Liver (tissue), 9 donors: Measurements from ENCODE around the gene SERPINA3. TPM values are rescaled to one million over a fixed set of nuclear protein-coding genes. Genes with fewer than 3 reads are reported as not detected.
A peak's percentile ranks its signal among the peaks of the same experiment; 100 is the strongest.

Experiments used
- DNase-seq: peaks from one replicate; pipeline ENCODE4 v3.0.0-alpha.2; 2017; ENCODE audit warnings: low spot score
- H3K27ac ChIP-seq, 2 donors: one replicate each; pipeline ENCODE4 v1.7.0; 2013; ENCODE audit warnings: inconsistent platforms in 2 of 2, low read length in 2 of 2, control low read depth in 1 of 2, low read depth in 1 of 2, mild to moderate bottlenecking in 1 of 2
- H3K27me3 ChIP-seq, 4 donors: one replicate each; pipeline versions ENCODE4 v1.6.1 to v1.7.0; 2013; ENCODE audit warnings: low read length in 3 of 4, inconsistent platforms in 1 of 4, mild to moderate bottlenecking in 1 of 4, moderate library complexity in 1 of 4; ENCODE audit not compliant: control insufficient read depth in 4 of 4, insufficient read depth in 4 of 4
- H3K36me3 ChIP-seq, 4 donors: one replicate each; pipeline versions ENCODE4 v1.6.1 to v1.7.0; 2013; ENCODE audit warnings: low read length in 3 of 4, mild to moderate bottlenecking in 3 of 4, low read depth in 1 of 4, moderate library complexity in 1 of 4; ENCODE audit not compliant: control insufficient read depth in 4 of 4, insufficient read depth in 3 of 4
- H3K4me1 ChIP-seq, 4 donors: one replicate each; pipeline versions ENCODE4 v1.6.1 to v1.7.0; 2013; ENCODE audit warnings: low read length in 3 of 4, mild to moderate bottlenecking in 3 of 4, moderate library complexity in 1 of 4; ENCODE audit not compliant: control insufficient read depth in 4 of 4, insufficient read depth in 4 of 4
- H3K4me3 ChIP-seq, 3 donors: one replicate each; pipeline versions ENCODE4 v1.6.1 to v1.7.0; 2013; ENCODE audit warnings: low read length in 3 of 3, control low read depth in 1 of 3, low read depth in 1 of 3, mild to moderate bottlenecking in 1 of 3
- H3K9ac ChIP-seq, 2 donors: one replicate each; pipeline ENCODE4 v1.7.0; 2013; ENCODE audit warnings: low read length in 2 of 2, mild to moderate bottlenecking in 2 of 2, moderate library complexity in 2 of 2, control low read depth in 1 of 2, low read depth in 1 of 2
- H3K9me3 ChIP-seq, 4 donors: one replicate each; pipeline versions ENCODE4 v1.6.1 to v1.7.0; 2013; ENCODE audit warnings: low read length in 3 of 4; ENCODE audit not compliant: control insufficient read depth in 4 of 4
- CTCF ChIP-seq: fragments of 150-350 bp; IDR thresholded peaks from 2 replicates; pipeline ENCODE4 v1.5.1; 2017; ENCODE audit warnings: improper control_type of control experiment, low read depth, low read length; ENCODE audit not compliant: missing input control
- EGR1 ChIP-seq, 2 donors: IDR thresholded peaks; 2 replicates each; pipeline ENCODE4 v1.6.1; 2016 to 2018; ENCODE audit warnings: antibody characterized with exemption in 2 of 2, low read depth in 2 of 2
- FOXA1 ChIP-seq: IDR thresholded peaks from 2 replicates; pipeline ENCODE4 v1.6.1; 2016; ENCODE audit warnings: antibody characterized with exemption
- FOXA2 ChIP-seq: IDR thresholded peaks from 2 replicates; pipeline ENCODE4 v1.6.1; 2016; ENCODE audit warnings: antibody characterized with exemption
- GABPA ChIP-seq, 2 donors: IDR thresholded peaks in 1 of 2; conservative IDR thresholded peaks in 1 of 2; 2 replicates each; pipeline ENCODE4 v1.6.1; 2016; ENCODE audit warnings: antibody characterized with exemption in 2 of 2, mild to moderate bottlenecking in 1 of 2, moderate library complexity in 1 of 2
- HNF4A ChIP-seq, 2 donors: conservative IDR thresholded peaks; 2 replicates each; pipeline ENCODE4 v1.6.1; 2016; ENCODE audit warnings: antibody characterized with exemption in 2 of 2, mild to moderate bottlenecking in 2 of 2
- HNF4G ChIP-seq: IDR thresholded peaks from 2 replicates; pipeline ENCODE4 v1.6.1; 2016; ENCODE audit warnings: antibody characterized with exemption
- JUND ChIP-seq, 2 donors: IDR thresholded peaks; 2 replicates each; pipeline ENCODE4 v1.6.1; 2016; ENCODE audit warnings: antibody characterized with exemption in 2 of 2
- MAX ChIP-seq: IDR thresholded peaks from 2 replicates; pipeline ENCODE4 v1.6.1; 2016; ENCODE audit warnings: antibody characterized with exemption
- NR2F2 ChIP-seq: IDR thresholded peaks from 2 replicates; pipeline ENCODE4 v1.6.1; 2016; ENCODE audit warnings: antibody characterized with exemption
- RAD21 ChIP-seq, 2 donors: IDR thresholded peaks; 2 replicates each; pipeline ENCODE4 v1.6.1; 2016; ENCODE audit warnings: antibody characterized with exemption in 2 of 2, mild to moderate bottlenecking in 2 of 2
- REST ChIP-seq: IDR thresholded peaks from 2 replicates; pipeline ENCODE4 v1.6.1; 2016; ENCODE audit warnings: antibody characterized with exemption, mild to moderate bottlenecking
- RXRA ChIP-seq, 2 donors: IDR thresholded peaks; 2 replicates each; pipeline ENCODE4 v1.6.1; 2017 to 2018; ENCODE audit warnings: antibody characterized with exemption in 2 of 2, mild to moderate bottlenecking in 1 of 2
- TAF1 ChIP-seq: conservative IDR thresholded peaks from 2 replicates; pipeline ENCODE4 v1.6.1; 2016; ENCODE audit warnings: antibody characterized with exemption, mild to moderate bottlenecking
- YY1 ChIP-seq: IDR thresholded peaks from 2 replicates; pipeline ENCODE4 v1.6.1; 2016; ENCODE audit warnings: antibody characterized with exemption, mild to moderate bottlenecking
- ZBTB33 ChIP-seq: IDR thresholded peaks from 2 replicates; pipeline ENCODE4 v1.6.1; 2016; ENCODE audit warnings: antibody characterized with exemption
- WGBS: extraction: QIAGEN DNeasy Blood & Tissue Kit; methylation state at CpG from one replicate; pipeline ENCODE4 v1.1.7; 2013; 5-methylcytosine and 5-hydroxymethylcytosine counted together
- polyA plus RNA-seq, 2 donors: library from polyadenylated mRNA; stranded (reverse) in 1 of 2; unstranded in 1 of 2; fragments of 200-250 nt in 1 of 2; fragments of >200 nt in 1 of 2; fragmentation: Nextera tagmentation in 1 of 2; extraction: Ambion mirVana in 1 of 2; gene quantifications; one replicate each; pipeline versions ENCODE4 v1.2.1 to v1.2.3, GENCODE V29; 2013 to 2015
- total RNA-seq, 2 donors: library from RNA; depleted of rRNA; stranded (reverse); fragments of >200 nt; gene quantifications; one replicate each; pipeline ENCODE4 v1.2.3, GENCODE V29; 2014
- donor health status: healthy.
- donor health status: healthy.
- donor health status: healthy.
- donor health status: healthy.
- donor health status: healthy.

Gene SERPINA3
- total and polyA plus RNA-seq, 4 donors: 2,087 to 17,984 (median 13,009) TPM

- no peak for DNase-seq
- 98% methylated on average over 12 of the region's 12 CpGs for WGBS
- H3K4me3 ChIP-seq: no peak overlapping the region
- H3K9me3 ChIP-seq: no peaks in the 10 kb centered on the region
- TF ChIP-seq JUND (IDR thresholded peaks at IDR 0.05): no peak
- no peak for TF ChIP-seq YY1
- TF ChIP-seq TAF1: no peak
- no peak for TF ChIP-seq FOXA2
- no peak for TF ChIP-seq GABPA (IDR thresholded peaks at IDR 0.05 in 1 of 2, conservative IDR thresholded peaks at IDR 0.05 in 1 of 2)
- no peak for TF ChIP-seq HNF4A (conservative IDR thresholded peaks at IDR 0.05)
- TF ChIP-seq RAD21 (IDR thresholded peaks at IDR 0.05): no peak
- TF ChIP-seq NR2F2: no peak
- H3K9ac ChIP-seq: no peak overlapping the region
- no peaks in the 10 kb centered on the region for H3K27me3 ChIP-seq
- peaks cover 1 to 30% (median 23%) of the 10 kb centered on the region in 4 donors for H3K4me1 ChIP-seq
- no peak overlapping the region for H3K27ac ChIP-seq
- no peaks in the 10 kb centered on the region for H3K36me3 ChIP-seq
Measured at GRCh38 chr14:94641632-94641955, 29.4 kb downstream of the SERPINA3 start.

- Histone ChIP-seq H3K9me3 (peaks cover 0 to under 1% (median 0%) of the 10 kb centered on the region in 4 donors), H3K36me3 (no peaks in the 10 kb centered on the region), H3K4me3 (no peak overlapping the region), H3K27me3 (no peaks in the 10 kb centered on the region), H3K4me1 (peaks cover 1 to 15% (median 9%) of the 10 kb centered on the region in 4 donors), H3K27ac (no peak overlapping the region), H3K9ac (no peak overlapping the region)
- TF ChIP-seq ZBTB33: no peak
- no peak for TF ChIP-seq MAX
- no peak for TF ChIP-seq YY1
- TF ChIP-seq RXRA (IDR thresholded peaks at IDR 0.05): no peak
- no peak for TF ChIP-seq JUND (IDR thresholded peaks at IDR 0.05)
- TF ChIP-seq EGR1 (IDR thresholded peaks at IDR 0.05; ENCODE audit: low read depth in 2 of 2): no peak
- TF ChIP-seq NR2F2: no peak
- TF ChIP-seq REST: no peak
- TF ChIP-seq FOXA2: no peak
- TF ChIP-seq CTCF: no peak
- no peak for TF ChIP-seq HNF4G
- TF ChIP-seq GABPA (IDR thresholded peaks at IDR 0.05 in 1 of 2, conservative IDR thresholded peaks at IDR 0.05 in 1 of 2): no peak
- no peak for TF ChIP-seq HNF4A (conservative IDR thresholded peaks at IDR 0.05)
- no peak for TF ChIP-seq RAD21 (IDR thresholded peaks at IDR 0.05)
- TF ChIP-seq FOXA1: no peak
- TF ChIP-seq TAF1: no peak
- 93% methylated on average over 18 of the region's 18 CpGs for WGBS
- DNase-seq: peak; percentile 29
Measured at GRCh38 chr14:94643316-94644101, 31.3 kb downstream of the SERPINA3 start.
